HCT116 (cell line): ENCODE measurements around the gene KAZN. TPM values are rescaled to one million over a fixed set of nuclear protein-coding genes. Genes with fewer than 3 reads are reported as not detected.

Experiments used
- ATAC-seq: fragments of 200-7000 bp; cut with Tn5 transposase; 2 replicates; pipeline ENCODE4 v1.9.1; 2020; ENCODE audit warnings: mild to moderate bottlenecking, moderate library complexity
- BruUV-seq: library from RNA; stranded (reverse); fragments of 400-500 nt; replicated peaks from 2 replicates; lab custom pipeline; 2021; lab: Mats Ljungman, UMichigan
- CTCF ChIA-PET: fragments of 300-600 bp; sonication (Branson Sonifier 250); formaldehyde crosslinking; loops from one replicate; lab custom pipeline; 2021; ENCODE audit warnings: antibody characterized with exemption; lab: Charles Lee
- POLR2A ChIA-PET: fragments of 300-600, 350-600 bp; sonication (Branson Sonifier 250); formaldehyde crosslinking; loops from one replicate; lab custom pipeline; 2021; ENCODE audit warnings: antibody characterized with exemption; lab: Charles Lee
- RAD21 ChIA-PET, 2 experiments: fragments of 300-600 bp; sonication (Branson Sonifier 250); formaldehyde crosslinking; loops; one replicate each; lab custom pipeline; 2023; ENCODE audit warnings: low total read pairs in 2 of 2; ENCODE audit not compliant: uncharacterized antibody in 2 of 2, unreplicated experiment in 2 of 2, low non-redundant PET in 1 of 2; lab: Charles Lee
- DNase-seq: peaks from one replicate; pipeline ENCODE4 v3.0.0-alpha.2; 2010; ENCODE audit warnings: low read depth, low spot score
- H2AFZ ChIP-seq: fragments of 200-600 bp; shearing (Covaris generic), sonication (generic); 2 replicates; pipeline ENCODE4 v1.6.1; 2017; ENCODE audit warnings: low read depth, mixed run types, mixed read lengths, antibody characterized with exemption, low read length; ENCODE audit not compliant: poor library complexity, severe bottlenecking
- H3K27ac ChIP-seq: 2 replicates; pipeline ENCODE4 v1.5.1; 2012; ENCODE audit warnings: low read depth, low read length
- H3K27me3 ChIP-seq: fragments of 200-600 bp; sonication (generic); 2 replicates; pipeline ENCODE4 v1.6.1; 2016; ENCODE audit warnings: mixed run types, low read length, mixed read lengths; ENCODE audit not compliant: insufficient read depth
- H3K36me3 ChIP-seq, 2 experiments: fragments of 200-500 bp in 1 of 2; fragments of 200-600 bp in 1 of 2; sonication (Bioruptor generic) in 1 of 2; sonication (generic) in 1 of 2; 2 replicates each; pipeline versions ENCODE4 v1.5.1 to v1.6.1; 2014 to 2016; ENCODE audit warnings: low read length in 2 of 2, inconsistent platforms in 1 of 2, mixed read lengths in 1 of 2, mixed run types in 1 of 2; ENCODE audit not compliant: insufficient read depth in 2 of 2, control insufficient read depth in 1 of 2
- H3K4me1 ChIP-seq, 2 experiments: fragments of 200-600 bp in 1 of 2; sonication (generic) in 1 of 2; 2 replicates each; pipeline versions ENCODE4 v1.5.1 to v1.6.1; 2012 to 2017; ENCODE audit warnings: low read length in 2 of 2, inconsistent platforms in 1 of 2, mild to moderate bottlenecking in 1 of 2, mixed read lengths in 1 of 2, mixed run types in 1 of 2, moderate library complexity in 1 of 2; ENCODE audit not compliant: insufficient read depth in 2 of 2, control insufficient read depth in 1 of 2
- H3K4me2 ChIP-seq: fragments of 200-600 bp; sonication (generic); 2 replicates; pipeline ENCODE4 v1.6.1; 2017; ENCODE audit warnings: mixed run types, low read length, mixed read lengths
- H3K4me3 ChIP-seq, 2 experiments: fragments of 200-600 bp in 1 of 2; sonication (generic) in 1 of 2; replicated peaks in 1 of 2; 2 replicates each; pipeline ENCODE4 v1.5.1; 2011 to 2016; ENCODE audit warnings: low read length in 2 of 2, control low read depth in 1 of 2, low read depth in 1 of 2, mild to moderate bottlenecking in 1 of 2, mixed read lengths in 1 of 2, mixed run types in 1 of 2
- H3K79me2 ChIP-seq: fragments of 200-600 bp; sonication (generic); 2 replicates; pipeline ENCODE4 v1.6.1; 2017; ENCODE audit warnings: mild to moderate bottlenecking, mixed run types, low read length, moderate library complexity, mixed read lengths; ENCODE audit not compliant: insufficient read depth
- H3K9ac ChIP-seq: fragments of 200-600 bp; sonication (generic); 2 replicates; pipeline ENCODE4 v1.6.1; 2016; ENCODE audit warnings: low read length, mixed read lengths
- H3K9me2 ChIP-seq: fragments of 200-600 bp; sonication (generic), shearing (Covaris generic); 2 replicates; pipeline ENCODE4 v1.6.1; 2017; ENCODE audit warnings: mixed run types, mild to moderate bottlenecking, moderate library complexity; ENCODE audit not compliant: insufficient read depth
- H3K9me3 ChIP-seq, 2 experiments: fragments of 200-500 bp in 1 of 2; fragments of 200-600 bp in 1 of 2; sonication (Bioruptor generic) in 1 of 2; sonication (generic) in 1 of 2; 2 replicates each; pipeline ENCODE4 v1.6.1; 2014 to 2017; ENCODE audit warnings: low read length in 2 of 2, mixed read lengths in 2 of 2, inconsistent platforms in 1 of 2, low read depth in 1 of 2, mild to moderate bottlenecking in 1 of 2, mixed run types in 1 of 2, moderate library complexity in 1 of 2; ENCODE audit not compliant: control insufficient read depth in 1 of 2, insufficient read depth in 1 of 2
- H4K20me1 ChIP-seq: fragments of 200-600 bp; sonication (generic), shearing (Covaris generic); 2 replicates; pipeline ENCODE4 v1.6.1; 2017; ENCODE audit warnings: mixed run types, mild to moderate bottlenecking, moderate library complexity; ENCODE audit not compliant: insufficient read depth
- CBX3 ChIP-seq: IDR thresholded peaks from 2 replicates; pipeline ENCODE4 v1.6.1; 2012; ENCODE audit warnings: low read depth
- CEBPB ChIP-seq: IDR thresholded peaks from 2 replicates; pipeline ENCODE4 v1.6.1; 2012; ENCODE audit warnings: low read depth
- CTCF ChIP-seq, 3 experiments: fragments of 200-600 bp in 1 of 3; sonication (generic) in 1 of 3; IDR thresholded peaks in 2 of 3; conservative IDR thresholded peaks in 1 of 3; 2 replicates each; pipeline ENCODE4 v1.5.1; 2012 to 2017; ENCODE audit warnings: low read depth in 2 of 3, low read length in 2 of 3, antibody characterized with exemption in 1 of 3, borderline replicate concordance in 1 of 3, control low read depth in 1 of 3, mild to moderate bottlenecking in 1 of 3, mixed read lengths in 1 of 3, mixed run types in 1 of 3, moderate library complexity in 1 of 3; ENCODE audit not compliant: insufficient read depth in 1 of 3
- ELF1 ChIP-seq: IDR thresholded peaks from 2 replicates; pipeline ENCODE4 v1.6.1; 2012; ENCODE audit warnings: low read depth, borderline replicate concordance
- EZH2 ChIP-seq: fragments of 200-600 bp; sonication (generic); IDR thresholded peaks from 2 replicates; pipeline ENCODE4 v1.6.1; 2017; ENCODE audit warnings: antibody characterized with exemption, mixed run types
- EZH2phosphoT487 ChIP-seq: fragments of 200-600 bp; IDR thresholded peaks from 2 replicates; pipeline ENCODE4 v1.6.1; 2018; ENCODE audit warnings: antibody characterized with exemption, borderline replicate concordance
- FOSL1 ChIP-seq: IDR thresholded peaks from 2 replicates; pipeline ENCODE4 v1.6.1; 2012; ENCODE audit warnings: low read depth
- JUND ChIP-seq: IDR thresholded peaks from 2 replicates; pipeline ENCODE4 v1.6.1; 2012
- POLR2A ChIP-seq: IDR thresholded peaks from 2 replicates; pipeline ENCODE4 v1.7.0; 2011; ENCODE audit warnings: borderline replicate concordance; ENCODE audit not compliant: insufficient read depth, insufficient read length; ENCODE audit errors: extremely low read depth
- REST ChIP-seq: IDR thresholded peaks from 2 replicates; pipeline ENCODE4 v1.6.1; 2012; ENCODE audit warnings: low read depth
- SIN3A ChIP-seq: IDR thresholded peaks from 2 replicates; pipeline ENCODE4 v1.6.1; 2012; ENCODE audit warnings: low read depth
- SP1 ChIP-seq: IDR thresholded peaks from 2 replicates; pipeline ENCODE4 v1.6.1; 2012; ENCODE audit warnings: low read depth
- SRF ChIP-seq: IDR thresholded peaks from 2 replicates; pipeline ENCODE4 v1.6.1; 2012; ENCODE audit warnings: low read depth
- TCF7L2 ChIP-seq: IDR thresholded peaks from 2 replicates; pipeline ENCODE4 v1.7.0; 2011; ENCODE audit warnings: borderline replicate concordance, inconsistent platforms; ENCODE audit not compliant: insufficient read depth, insufficient read length; ENCODE audit errors: extremely low read depth
- ZBTB33 ChIP-seq: IDR thresholded peaks from 2 replicates; pipeline ENCODE4 v1.6.1; 2011; ENCODE audit warnings: mild to moderate bottlenecking, low read length, moderate library complexity; ENCODE audit not compliant: insufficient replicate concordance; ENCODE audit errors: extremely low read depth
- ZFX ChIP-seq: fragments of 450-650 bp; IDR thresholded peaks from 2 replicates; pipeline ENCODE4 v1.6.1; 2017
- intact Hi-C: fragments of 100-400 bp; cut with micrococcal nuclease; formaldehyde crosslinking; loops from 2 replicates; pipeline ENCODE4 v1.10.0; 2022
- total RNA-seq: library from RNA; stranded (reverse); gene quantifications from one replicate; pipeline ENCODE4 v1.2.1, GENCODE V29; 2021; ENCODE audit not compliant: unreplicated experiment

The KAZN gene
- total RNA-seq, 1 experiment from 2014 or later = 13.4 TPM

GRCh38 chr1:14926818-14927575 is 328.5 kb downstream of the KAZN start:
- RAD21 ChIA-PET = no interaction called here
- H3K9ac ChIP-seq = no peak overlapping the region
- DNase-seq (no peak), ATAC-seq (no peak)
- no peak overlapping the region for H3K4me3 ChIP-seq
- POLR2A ChIA-PET = no interaction called here
- H3K4me2 ChIP-seq = no peak overlapping the region
- no peaks in the 10 kb centered on the region for H3K9me2 ChIP-seq
- H4K20me1 ChIP-seq = no peaks in the 10 kb centered on the region
- H3K27me3 ChIP-seq = no peaks in the 10 kb centered on the region
- no peaks in the 10 kb centered on the region for H3K9me3 ChIP-seq
- no peak overlapping the region for H2AFZ ChIP-seq
- no peaks in the 10 kb centered on the region for H3K36me3 ChIP-seq
- CTCF ChIA-PET = interaction anchor here (0.6 kb wide), 1 partner anchor 1699 kb away, joined by 3 read pairs; no protein-coding TSS in a partner anchor
- intact Hi-C loops = no loop called here
- peaks cover 5 to 14% of the 10 kb centered on the region in 2 experiments; a peak in 3 of 4 replicates for H3K4me1 ChIP-seq
- H3K27ac ChIP-seq = no peak overlapping the region
- no peak for TF ChIP-seq FOSL1
- TF ChIP-seq POLR2A = no peak
- no peak for TF ChIP-seq ELF1
- no peak for TF ChIP-seq EZH2phosphoT487
- TF ChIP-seq REST = no peak
- no peak for TF ChIP-seq TCF7L2
- TF ChIP-seq ZFX = no peak
- no peak for TF ChIP-seq CBX3
- TF ChIP-seq CEBPB = no peak
- TF ChIP-seq SIN3A = no peak
- no peak for TF ChIP-seq JUND
- TF ChIP-seq CTCF (IDR thresholded peaks at IDR 0.05 in 2 of 3, conservative IDR thresholded peaks at IDR 0.05 in 1 of 3; ENCODE audit: borderline replicate concordance in 1 of 3, insufficient read depth in 1 of 3, low read depth in 2 of 3, low read length in 2 of 3) = no peak
- no peak for TF ChIP-seq SP1
- TF ChIP-seq SRF = no peak
- TF ChIP-seq EZH2 = no peak
- TF ChIP-seq ZBTB33 = no peak
- H3K79me2 ChIP-seq = peaks cover 50% of the 10 kb centered on the region
- BruUV-seq = no TSS peak
